ENCODE measurements around the gene CYSLTR2. TPM values are rescaled to one million over a fixed set of nuclear protein-coding genes. Genes with fewer than 3 reads are reported as not detected.

Gene CYSLTR2
- total and polyA plus RNA-seq, 9 of the 15 experiments (the other 6 are each of a cell fraction or from before 2014, with no cell fraction given) = not detected

DNA sequence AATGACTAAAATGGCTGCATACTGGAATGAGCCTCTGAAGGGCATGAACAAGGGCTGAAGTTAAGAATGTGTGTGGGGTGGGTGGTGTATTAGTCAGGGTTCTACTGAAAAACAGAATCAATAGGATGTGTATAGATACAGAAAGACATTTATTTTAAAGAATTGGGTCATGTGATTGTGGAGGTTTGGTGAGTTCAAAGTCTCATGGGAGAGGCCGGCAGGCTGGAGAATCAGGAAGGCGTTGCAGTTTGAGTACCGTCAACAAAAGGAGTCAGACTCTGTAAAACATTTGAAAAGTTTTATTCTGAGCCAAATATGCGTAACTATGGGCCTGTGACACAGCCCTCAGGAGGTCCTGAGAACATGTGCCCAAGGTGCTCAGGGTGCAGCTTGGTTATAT, 24.5 kb upstream of the CYSLTR2 start:
- Histone ChIP-seq H3K9me3 (replicated peaks; ENCODE audit: control insufficient read depth, insufficient read depth, low read depth, low read length) (no peaks in the 10 kb centered on the region), H3K79me2 (ENCODE audit: control insufficient read depth, insufficient read depth, low read length) (no peaks in the 10 kb centered on the region), H3K27ac (ENCODE audit: extremely low read depth, low read depth, low read length) (no peak overlapping the region), H3K4me1 (replicated peaks in 1 of 2; ENCODE audit: control insufficient read depth in 2 of 2, insufficient read depth in 2 of 2, low read length in 2 of 2) (peaks cover 0 to 19% of the 10 kb centered on the region in 2 experiments; a peak in 2 of 5 replicates), H3K4me2 (ENCODE audit: insufficient read depth, low read length) (no peak overlapping the region), H3K9me1 (ENCODE audit: control insufficient read depth, insufficient read depth, low read length) (no peaks in the 10 kb centered on the region), H3K27me3 (ENCODE audit: control insufficient read depth in 2 of 2, insufficient read depth in 2 of 2, low read length in 2 of 2) (no peaks in the 10 kb centered on the region), H3K4me3 (no peak overlapping the region), H3K9ac (ENCODE audit: insufficient read depth in 1 of 2, low read depth in 2 of 2, low read length in 2 of 2) (no peak overlapping the region), H2AFZ (ENCODE audit: low read depth, low read length) (no peak overlapping the region), H3K36me3 (ENCODE audit: control insufficient read depth, insufficient read depth, low read length) (no peaks in the 10 kb centered on the region), H4K20me1 (replicated peaks; ENCODE audit: control insufficient read depth, insufficient read depth, low read length) (no peaks in the 10 kb centered on the region)
- intact Hi-C loops (cut with micrococcal nuclease) = no loop called here
- ChIA-PET CTCF (ENCODE audit: low intra/inter-chr PET ratio) (no interaction called here), POLR2A (no interaction called here)
- ATAC-seq = no peak
- 59% methylated on average over 4 of the region's 4 CpGs for WGBS (ENCODE audit: insufficient coverage, low coverage, missing lambda C conversion rate)
- in situ Hi-C loops (cut with MboI) = no loop called here
- BruUV-seq (replicated peaks) = no TSS peak
- no peak for DNase-seq (ENCODE audit: extremely low read depth in 1 of 4, low spot score in 3 of 4)
- FAIRE-seq = no peak
- no peak for TF ChIP-seq ZNF76 (CRISPR knock-in tag; IDR thresholded peaks at IDR 0.05; ENCODE audit: borderline replicate concordance)
- TF ChIP-seq, protein P1, sequence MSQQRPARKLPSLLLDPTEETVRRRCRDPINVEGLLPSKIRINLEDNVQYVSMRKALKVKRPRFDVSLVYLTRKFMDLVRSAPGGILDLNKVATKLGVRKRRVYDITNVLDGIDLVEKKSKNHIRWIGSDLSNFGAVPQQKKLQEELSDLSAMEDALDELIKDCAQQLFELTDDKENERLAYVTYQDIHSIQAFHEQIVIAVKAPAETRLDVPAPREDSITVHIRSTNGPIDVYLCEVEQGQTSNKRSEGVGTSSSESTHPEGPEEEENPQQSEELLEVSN (IDR thresholded peaks at IDR 0.05; ENCODE audit: borderline replicate concordance in 1 of 2, extremely low read depth in 1 of 2, insufficient read depth in 1 of 2, insufficient read length in 1 of 2, low read depth in 1 of 2, low read length in 1 of 2, poor library complexity in 1 of 2, severe bottlenecking in 1 of 2) = no peak
- no peak for TF ChIP-seq POLR3A (IDR thresholded peaks at IDR 0.05; ENCODE audit: borderline replicate concordance, extremely low read depth, insufficient read depth, insufficient read length)
- no peak for TF ChIP-seq TAF15 (IDR thresholded peaks at IDR 0.05; ENCODE audit: low read depth, low read length)
- TF ChIP-seq SUPT5H (IDR thresholded peaks at IDR 0.05) = no peak
- TF ChIP-seq YBX1 (IDR thresholded peaks at IDR 0.05) = no peak
- no peak for TF ChIP-seq PRMT5 (CRISPR knock-in tag; IDR thresholded peaks at IDR 0.05)
- no peak for TF ChIP-seq STAG1 (CRISPR knock-in tag; IDR thresholded peaks at IDR 0.05; ENCODE audit: borderline replicate concordance)
- no peak for TF ChIP-seq JUNB (CRISPR knock-in tag; conservative IDR thresholded peaks at IDR 0.05)
- TF ChIP-seq ZNF124 (CRISPR knock-in tag; IDR thresholded peaks at IDR 0.05) = no peak
- TF ChIP-seq, protein P2, sequence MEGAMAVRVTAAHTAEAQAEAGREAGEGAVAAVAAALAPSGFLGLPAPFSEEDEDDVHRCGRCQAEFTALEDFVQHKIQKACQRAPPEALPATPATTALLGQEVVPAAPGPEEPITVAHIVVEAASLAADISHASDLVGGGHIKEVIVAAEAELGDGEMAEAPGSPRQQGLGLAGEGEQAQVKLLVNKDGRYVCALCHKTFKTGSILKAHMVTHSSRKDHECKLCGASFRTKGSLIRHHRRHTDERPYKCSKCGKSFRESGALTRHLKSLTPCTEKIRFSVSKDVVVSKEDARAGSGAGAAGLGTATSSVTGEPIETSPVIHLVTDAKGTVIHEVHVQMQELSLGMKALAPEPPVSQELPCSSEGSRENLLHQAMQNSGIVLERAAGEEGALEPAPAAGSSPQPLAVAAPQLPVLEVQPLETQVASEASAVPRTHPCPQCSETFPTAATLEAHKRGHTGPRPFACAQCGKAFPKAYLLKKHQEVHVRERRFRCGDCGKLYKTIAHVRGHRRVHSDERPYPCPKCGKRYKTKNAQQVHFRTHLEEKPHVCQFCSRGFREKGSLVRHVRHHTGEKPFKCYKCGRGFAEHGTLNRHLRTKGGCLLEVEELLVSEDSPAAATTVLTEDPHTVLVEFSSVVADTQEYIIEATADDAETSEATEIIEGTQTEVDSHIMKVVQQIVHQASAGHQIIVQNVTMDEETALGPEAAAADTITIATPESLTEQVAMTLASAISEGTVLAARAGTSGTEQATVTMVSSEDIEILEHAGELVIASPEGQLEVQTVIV (CRISPR knock-in tag; IDR thresholded peaks at IDR 0.05; ENCODE audit: borderline replicate concordance) = no peak
- TF ChIP-seq KLF6 (CRISPR knock-in tag; IDR thresholded peaks at IDR 0.05; ENCODE audit: borderline replicate concordance) = no peak
- TF ChIP-seq, protein P3, sequence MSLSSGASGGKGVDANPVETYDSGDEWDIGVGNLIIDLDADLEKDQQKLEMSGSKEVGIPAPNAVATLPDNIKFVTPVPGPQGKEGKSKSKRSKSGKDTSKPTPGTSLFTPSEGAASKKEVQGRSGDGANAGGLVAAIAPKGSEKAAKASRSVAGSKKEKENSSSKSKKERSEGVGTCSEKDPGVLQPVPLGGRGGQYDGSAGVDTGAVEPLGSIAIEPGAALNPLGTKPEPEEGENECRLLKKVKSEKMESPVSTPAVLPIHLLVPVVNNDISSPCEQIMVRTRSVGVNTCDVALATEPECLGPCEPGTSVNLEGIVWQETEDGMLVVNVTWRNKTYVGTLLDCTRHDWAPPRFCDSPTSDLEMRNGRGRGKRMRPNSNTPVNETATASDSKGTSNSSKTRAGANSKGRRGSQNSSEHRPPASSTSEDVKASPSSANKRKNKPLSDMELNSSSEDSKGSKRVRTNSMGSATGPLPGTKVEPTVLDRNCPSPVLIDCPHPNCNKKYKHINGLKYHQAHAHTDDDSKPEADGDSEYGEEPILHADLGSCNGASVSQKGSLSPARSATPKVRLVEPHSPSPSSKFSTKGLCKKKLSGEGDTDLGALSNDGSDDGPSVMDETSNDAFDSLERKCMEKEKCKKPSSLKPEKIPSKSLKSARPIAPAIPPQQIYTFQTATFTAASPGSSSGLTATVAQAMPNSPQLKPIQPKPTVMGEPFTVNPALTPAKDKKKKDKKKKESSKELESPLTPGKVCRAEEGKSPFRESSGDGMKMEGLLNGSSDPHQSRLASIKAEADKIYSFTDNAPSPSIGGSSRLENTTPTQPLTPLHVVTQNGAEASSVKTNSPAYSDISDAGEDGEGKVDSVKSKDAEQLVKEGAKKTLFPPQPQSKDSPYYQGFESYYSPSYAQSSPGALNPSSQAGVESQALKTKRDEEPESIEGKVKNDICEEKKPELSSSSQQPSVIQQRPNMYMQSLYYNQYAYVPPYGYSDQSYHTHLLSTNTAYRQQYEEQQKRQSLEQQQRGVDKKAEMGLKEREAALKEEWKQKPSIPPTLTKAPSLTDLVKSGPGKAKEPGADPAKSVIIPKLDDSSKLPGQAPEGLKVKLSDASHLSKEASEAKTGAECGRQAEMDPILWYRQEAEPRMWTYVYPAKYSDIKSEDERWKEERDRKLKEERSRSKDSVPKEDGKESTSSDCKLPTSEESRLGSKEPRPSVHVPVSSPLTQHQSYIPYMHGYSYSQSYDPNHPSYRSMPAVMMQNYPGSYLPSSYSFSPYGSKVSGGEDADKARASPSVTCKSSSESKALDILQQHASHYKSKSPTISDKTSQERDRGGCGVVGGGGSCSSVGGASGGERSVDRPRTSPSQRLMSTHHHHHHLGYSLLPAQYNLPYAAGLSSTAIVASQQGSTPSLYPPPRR (CRISPR knock-in tag; IDR thresholded peaks at IDR 0.05; ENCODE audit: borderline replicate concordance) = no peak

All from K562 (cell line).